Uterus (tissue), 2 donors: Measurements from ENCODE around the gene SRCIN1.

Experiments used
- POLR2A ChIP-seq, 2 donors: fragments of 450-650 bp; IDR thresholded peaks; one replicate each; pipeline ENCODE4 v1.6.1; 2016; ENCODE audit warnings: antibody characterized with exemption in 2 of 2, mild to moderate bottlenecking in 1 of 2, moderate library complexity in 1 of 2
- TF ChIP-seq, protein P1 (sequence below), 4 experiments: fragments of 200-600 bp in 2 of 4; fragments of 450-650 bp in 2 of 4; sonication (generic) in 2 of 4; IDR thresholded peaks; one replicate each; pipeline ENCODE4 v1.5.1; 2016 to 2019; ENCODE audit warnings: antibody characterized with exemption in 4 of 4, mild to moderate bottlenecking in 2 of 4, moderate library complexity in 1 of 4

GRCh38 chr17:38575781-38576180 is 30.0 kb downstream of the SRCIN1 start:
- TF ChIP-seq POLR2A (IDR thresholded peaks at IDR 0.05): no peak
- TF ChIP-seq, protein P1, sequence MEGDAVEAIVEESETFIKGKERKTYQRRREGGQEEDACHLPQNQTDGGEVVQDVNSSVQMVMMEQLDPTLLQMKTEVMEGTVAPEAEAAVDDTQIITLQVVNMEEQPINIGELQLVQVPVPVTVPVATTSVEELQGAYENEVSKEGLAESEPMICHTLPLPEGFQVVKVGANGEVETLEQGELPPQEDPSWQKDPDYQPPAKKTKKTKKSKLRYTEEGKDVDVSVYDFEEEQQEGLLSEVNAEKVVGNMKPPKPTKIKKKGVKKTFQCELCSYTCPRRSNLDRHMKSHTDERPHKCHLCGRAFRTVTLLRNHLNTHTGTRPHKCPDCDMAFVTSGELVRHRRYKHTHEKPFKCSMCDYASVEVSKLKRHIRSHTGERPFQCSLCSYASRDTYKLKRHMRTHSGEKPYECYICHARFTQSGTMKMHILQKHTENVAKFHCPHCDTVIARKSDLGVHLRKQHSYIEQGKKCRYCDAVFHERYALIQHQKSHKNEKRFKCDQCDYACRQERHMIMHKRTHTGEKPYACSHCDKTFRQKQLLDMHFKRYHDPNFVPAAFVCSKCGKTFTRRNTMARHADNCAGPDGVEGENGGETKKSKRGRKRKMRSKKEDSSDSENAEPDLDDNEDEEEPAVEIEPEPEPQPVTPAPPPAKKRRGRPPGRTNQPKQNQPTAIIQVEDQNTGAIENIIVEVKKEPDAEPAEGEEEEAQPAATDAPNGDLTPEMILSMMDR (IDR thresholded peaks at IDR 0.05): no peak
